ENCODE data around the gene SCP2.

The SCP2 gene

DNA sequence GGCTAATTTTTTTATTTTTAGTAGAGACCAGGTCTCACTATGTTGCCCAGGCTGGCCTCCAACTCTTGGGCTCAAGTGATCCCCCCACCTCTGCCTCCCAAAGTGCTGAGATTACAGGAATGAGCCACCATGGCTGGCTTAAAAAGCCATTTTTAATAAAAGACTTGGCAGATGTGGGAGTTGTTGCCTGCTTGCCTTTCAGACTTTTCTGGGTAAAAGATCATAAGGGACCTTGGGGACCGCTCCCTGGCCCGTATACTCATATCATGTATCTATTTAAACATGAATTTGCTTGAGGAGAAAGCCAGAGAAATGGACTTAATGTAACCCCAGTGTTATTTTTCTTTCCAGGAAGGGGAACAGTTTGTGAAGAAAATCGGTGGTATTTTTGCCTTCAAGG, 111.5 kb downstream of the SCP2 start:
- H3K4me2 ChIP-seq (ENCODE audit: insufficient read depth, low read length) = no peak overlapping the region
- no peak for ATAC-seq (ENCODE audit: insufficient read depth, low read depth)
- no peak for DNase-seq
- peaks cover 17% of the 10 kb centered on the region; the same call in 1 of the 2 replicates for H3K36me3 ChIP-seq (ENCODE audit: insufficient read depth, low read length)
- no peak overlapping the region for H2AFZ ChIP-seq (ENCODE audit: low read depth, low read length)
- H3K27me3 ChIP-seq (ENCODE audit: insufficient read depth, low read length, poor library complexity) = no peaks in the 10 kb centered on the region
- no peaks in the 10 kb centered on the region for H4K20me1 ChIP-seq (ENCODE audit: insufficient read depth, low read length)
- no peak overlapping the region for H3K9ac ChIP-seq (ENCODE audit: low read depth, low read length)
- no peaks in the 10 kb centered on the region for H3K4me1 ChIP-seq (ENCODE audit: insufficient read depth, low read length)
- no peak overlapping the region for H3K27ac ChIP-seq (ENCODE audit: low read length)
- H3K4me3 ChIP-seq (ENCODE audit: low read depth in 1 of 2, low read length in 2 of 2) = no peak overlapping the region
- no peaks in the 10 kb centered on the region for H3K79me2 ChIP-seq (ENCODE audit: insufficient read depth, low read length)
- H3K9me3 ChIP-seq (ENCODE audit: insufficient read depth, low read length, severe bottlenecking) = no peaks in the 10 kb centered on the region
- TF ChIP-seq, protein P1, sequence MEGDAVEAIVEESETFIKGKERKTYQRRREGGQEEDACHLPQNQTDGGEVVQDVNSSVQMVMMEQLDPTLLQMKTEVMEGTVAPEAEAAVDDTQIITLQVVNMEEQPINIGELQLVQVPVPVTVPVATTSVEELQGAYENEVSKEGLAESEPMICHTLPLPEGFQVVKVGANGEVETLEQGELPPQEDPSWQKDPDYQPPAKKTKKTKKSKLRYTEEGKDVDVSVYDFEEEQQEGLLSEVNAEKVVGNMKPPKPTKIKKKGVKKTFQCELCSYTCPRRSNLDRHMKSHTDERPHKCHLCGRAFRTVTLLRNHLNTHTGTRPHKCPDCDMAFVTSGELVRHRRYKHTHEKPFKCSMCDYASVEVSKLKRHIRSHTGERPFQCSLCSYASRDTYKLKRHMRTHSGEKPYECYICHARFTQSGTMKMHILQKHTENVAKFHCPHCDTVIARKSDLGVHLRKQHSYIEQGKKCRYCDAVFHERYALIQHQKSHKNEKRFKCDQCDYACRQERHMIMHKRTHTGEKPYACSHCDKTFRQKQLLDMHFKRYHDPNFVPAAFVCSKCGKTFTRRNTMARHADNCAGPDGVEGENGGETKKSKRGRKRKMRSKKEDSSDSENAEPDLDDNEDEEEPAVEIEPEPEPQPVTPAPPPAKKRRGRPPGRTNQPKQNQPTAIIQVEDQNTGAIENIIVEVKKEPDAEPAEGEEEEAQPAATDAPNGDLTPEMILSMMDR (IDR thresholded peaks at IDR 0.05; ENCODE audit: borderline replicate concordance, extremely low read depth, low read length, poor library complexity, severe bottlenecking) = no peak
- TF ChIP-seq EZH2 (IDR thresholded peaks at IDR 0.05; ENCODE audit: borderline replicate concordance, low read depth, low read length, severe bottlenecking) = no peak

DNA sequence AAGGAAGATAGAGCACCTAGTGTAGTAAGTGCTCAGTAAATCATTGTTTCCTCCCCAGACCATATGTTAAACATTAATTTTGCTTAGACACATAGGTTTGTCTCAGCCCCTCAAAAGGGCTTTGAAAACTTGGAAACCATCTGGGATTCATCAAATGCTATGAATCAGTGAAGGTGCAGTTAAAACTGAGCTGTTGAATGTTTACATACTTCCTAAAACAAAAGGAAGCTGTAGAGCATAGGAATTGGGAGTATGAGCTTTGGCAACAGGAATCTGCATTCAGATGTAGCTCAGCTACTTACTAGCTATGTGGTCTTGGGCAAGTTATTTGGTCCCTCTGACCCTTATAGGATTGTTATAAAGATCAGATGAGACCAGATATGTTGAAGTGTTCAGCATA, 116.2 kb downstream of the SCP2 start:
- Histone ChIP-seq H3K27me3 (ENCODE audit: insufficient read depth, low read length, poor library complexity) (no peaks in the 10 kb centered on the region), H3K4me1 (ENCODE audit: insufficient read depth, low read length) (no peaks in the 10 kb centered on the region), H3K27ac (ENCODE audit: low read length) (no peak overlapping the region), H3K4me3 (ENCODE audit: low read depth in 1 of 2, low read length in 2 of 2) (no peak overlapping the region), H3K9ac (ENCODE audit: low read depth, low read length) (no peak overlapping the region), H2AFZ (ENCODE audit: low read depth, low read length) (no peak overlapping the region), H4K20me1 (ENCODE audit: insufficient read depth, low read length) (no peaks in the 10 kb centered on the region), H3K79me2 (ENCODE audit: insufficient read depth, low read length) (no peaks in the 10 kb centered on the region), H3K4me2 (ENCODE audit: insufficient read depth, low read length) (no peak overlapping the region), H3K9me3 (ENCODE audit: insufficient read depth, low read length, severe bottlenecking) (no peaks in the 10 kb centered on the region), H3K36me3 (ENCODE audit: insufficient read depth, low read length) (peaks cover 24% of the 10 kb centered on the region; the same call in 1 of the 2 replicates)
- TF ChIP-seq EZH2 (IDR thresholded peaks at IDR 0.05; ENCODE audit: borderline replicate concordance, low read depth, low read length, severe bottlenecking) = no peak
- TF ChIP-seq, protein P1 (IDR thresholded peaks at IDR 0.05; ENCODE audit: borderline replicate concordance, extremely low read depth, low read length, poor library complexity, severe bottlenecking) = no peak
- DNase-seq (no peak), ATAC-seq (ENCODE audit: insufficient read depth, low read depth) (no peak)

DNA sequence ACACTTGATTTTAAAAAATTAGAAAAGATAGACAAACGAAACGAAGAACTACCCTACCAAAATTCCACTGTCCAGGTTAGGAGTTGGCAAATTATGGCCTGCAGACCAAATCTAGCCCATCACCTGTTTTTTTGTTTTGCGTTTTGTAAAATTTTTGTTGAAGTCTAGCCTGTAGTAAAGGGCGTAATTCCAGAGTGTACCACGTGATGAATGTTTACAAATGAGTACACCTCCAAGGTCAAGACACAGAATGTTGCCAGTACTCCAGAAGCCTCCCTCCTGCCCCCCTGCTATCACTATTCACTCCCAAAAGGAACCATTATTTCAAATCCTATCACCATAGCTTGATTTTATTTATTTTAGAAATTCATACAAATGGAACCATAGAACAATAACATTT, 117.8 kb downstream of the SCP2 start:
- Histone ChIP-seq H3K4me2 (ENCODE audit: insufficient read depth, low read length) (no peak overlapping the region), H2AFZ (ENCODE audit: low read depth, low read length) (no peak overlapping the region), H3K27me3 (ENCODE audit: insufficient read depth, low read length, poor library complexity) (no peaks in the 10 kb centered on the region), H3K9me3 (ENCODE audit: insufficient read depth, low read length, severe bottlenecking) (no peaks in the 10 kb centered on the region), H3K27ac (ENCODE audit: low read length) (no peak overlapping the region), H4K20me1 (ENCODE audit: insufficient read depth, low read length) (no peaks in the 10 kb centered on the region), H3K36me3 (ENCODE audit: insufficient read depth, low read length) (peaks cover 17% of the 10 kb centered on the region; the same call in 1 of the 2 replicates), H3K9ac (ENCODE audit: low read depth, low read length) (no peak overlapping the region), H3K4me3 (ENCODE audit: low read depth in 1 of 2, low read length in 2 of 2) (no peak overlapping the region), H3K4me1 (ENCODE audit: insufficient read depth, low read length) (no peaks in the 10 kb centered on the region), H3K79me2 (ENCODE audit: insufficient read depth, low read length) (no peaks in the 10 kb centered on the region)
- DNase-seq (no peak), ATAC-seq (ENCODE audit: insufficient read depth, low read depth) (no peak)
- TF ChIP-seq, protein P1 (IDR thresholded peaks at IDR 0.05; ENCODE audit: borderline replicate concordance, extremely low read depth, low read length, poor library complexity, severe bottlenecking) = no peak
- no peak for TF ChIP-seq EZH2 (IDR thresholded peaks at IDR 0.05; ENCODE audit: borderline replicate concordance, low read depth, low read length, severe bottlenecking)

DNA sequence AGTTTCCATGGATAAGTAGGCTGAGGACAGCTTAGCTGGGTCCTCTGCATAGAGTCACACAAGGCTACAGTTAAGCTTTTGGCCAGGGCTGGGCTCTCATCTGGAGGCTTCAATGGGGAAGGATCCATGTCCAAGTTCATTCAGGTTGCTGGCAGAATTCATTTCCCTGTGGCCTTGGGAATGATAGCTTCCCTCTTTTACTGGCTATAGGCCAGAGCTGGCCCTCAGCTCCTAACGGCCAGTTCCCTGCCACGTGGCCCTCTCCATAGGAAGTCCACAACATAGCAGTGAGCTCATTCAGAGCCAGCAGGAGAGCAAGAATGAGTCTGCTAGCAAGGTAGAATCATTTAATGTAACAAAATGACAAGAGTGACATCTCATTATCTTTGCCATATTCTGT, 119.9 kb downstream of the SCP2 start:
- no peaks in the 10 kb centered on the region for H3K27me3 ChIP-seq (ENCODE audit: insufficient read depth, low read length, poor library complexity)
- no peaks in the 10 kb centered on the region for H4K20me1 ChIP-seq (ENCODE audit: insufficient read depth, low read length)
- no peak overlapping the region for H2AFZ ChIP-seq (ENCODE audit: low read depth, low read length)
- ATAC-seq (ENCODE audit: insufficient read depth, low read depth) = no peak
- H3K4me1 ChIP-seq (ENCODE audit: insufficient read depth, low read length) = no peaks in the 10 kb centered on the region
- DNase-seq = no peak
- no peaks in the 10 kb centered on the region for H3K9me3 ChIP-seq (ENCODE audit: insufficient read depth, low read length, severe bottlenecking)
- H3K4me3 ChIP-seq (ENCODE audit: low read depth in 1 of 2, low read length in 2 of 2) = no peak overlapping the region
- H3K79me2 ChIP-seq (ENCODE audit: insufficient read depth, low read length) = no peaks in the 10 kb centered on the region
- no peak overlapping the region for H3K9ac ChIP-seq (ENCODE audit: low read depth, low read length)
- no peak overlapping the region for H3K27ac ChIP-seq (ENCODE audit: low read length)
- no peak overlapping the region for H3K4me2 ChIP-seq (ENCODE audit: insufficient read depth, low read length)
- TF ChIP-seq, protein P1 (IDR thresholded peaks at IDR 0.05; ENCODE audit: borderline replicate concordance, extremely low read depth, low read length, poor library complexity, severe bottlenecking) = no peak
- TF ChIP-seq EZH2 (IDR thresholded peaks at IDR 0.05; ENCODE audit: borderline replicate concordance, low read depth, low read length, severe bottlenecking) = no peak
- peaks cover 27% of the 10 kb centered on the region; the same call in 1 of the 2 replicates for H3K36me3 ChIP-seq (ENCODE audit: insufficient read depth, low read length)

All from DND-41 (cell line).